SK-N-SH treated with all-trans-retinoic acid at 6 μM for 48 hours (cell line): ENCODE measurements around the gene IMPG2.

Experiments used
- CSDC2 ChIP-seq: fragments of 250-450 bp; sonication (Bioruptor Pico); IDR thresholded peaks from 2 replicates; pipeline ENCODE4 v1.5.0; 2020; ENCODE audit warnings: mild to moderate bottlenecking, moderate library complexity
- ISL1 ChIP-seq: fragments of 250-450 bp; sonication (Bioruptor Pico); IDR thresholded peaks from 2 replicates; pipeline ENCODE4 v2.1.2; 2022; ENCODE audit warnings: mild to moderate bottlenecking, moderate library complexity
- TCF4 ChIP-seq: fragments of 250-450 bp; sonication (Bioruptor Pico); IDR thresholded peaks from 2 replicates; pipeline ENCODE4 v1.8.0; 2021; ENCODE audit warnings: mild to moderate bottlenecking, moderate library complexity, borderline replicate concordance
- ZFP30 ChIP-seq: fragments of 450-650 bp; formaldehyde crosslinking; IDR thresholded peaks from 2 replicates; pipeline ENCODE4 v1.5.0; 2022; ENCODE audit warnings: mild to moderate bottlenecking, moderate library complexity
- ZNF70 ChIP-seq: fragments of 450-650 bp; formaldehyde crosslinking; IDR thresholded peaks from 2 replicates; pipeline ENCODE4 v1.5.0; 2020; ENCODE audit warnings: mild to moderate bottlenecking, moderate library complexity
- ZNF8 ChIP-seq: fragments of 450-650 bp; formaldehyde crosslinking; IDR thresholded peaks from 2 replicates; pipeline ENCODE4 v1.5.0; 2020; ENCODE audit warnings: mild to moderate bottlenecking, moderate library complexity

DNA sequence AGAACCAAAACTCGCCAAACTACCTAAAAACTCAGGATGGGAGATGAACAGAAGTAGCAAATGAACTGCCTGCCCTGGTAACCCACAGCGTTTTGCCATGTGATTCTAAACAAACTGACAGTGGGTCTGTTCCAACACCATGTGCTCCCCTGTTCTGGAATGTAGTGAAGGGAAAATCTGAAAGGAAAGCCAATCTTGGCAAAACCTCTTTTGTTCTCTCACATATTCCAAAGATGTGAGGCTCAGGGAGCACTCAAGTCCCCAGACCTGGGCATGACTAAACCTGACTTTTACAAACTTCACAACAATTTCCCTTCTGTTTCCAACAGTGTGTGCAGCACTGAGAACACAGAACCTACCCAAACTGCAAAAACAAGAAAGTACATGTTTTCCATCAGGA, 116.1 kb downstream of the IMPG2 start:
- no peak for TF ChIP-seq ISL1 (CRISPR knock-in tag)
- TF ChIP-seq ZNF8 (CRISPR knock-in tag): no peak
- no peak for TF ChIP-seq CSDC2 (CRISPR knock-in tag)
- TF ChIP-seq ZFP30 (CRISPR knock-in tag): no peak
- no peak for TF ChIP-seq ZNF70 (CRISPR knock-in tag)
- TF ChIP-seq TCF4 (CRISPR knock-in tag): no peak
